PC-9 (cell line): ENCODE measurements around the gene MCC.

ENCODE experiments used
- CTCF ChIP-seq: fragments of 200-600 bp; sonication (generic); conservative IDR thresholded peaks from 2 replicates; pipeline ENCODE4 v1.6.1; 2017; ENCODE audit warnings: mixed run types, antibody characterized with exemption, mild to moderate bottlenecking, moderate library complexity
- EZH2 ChIP-seq: fragments of 200-600 bp; sonication (generic); IDR thresholded peaks from 2 replicates; pipeline ENCODE4 v1.8.0; 2017; ENCODE audit warnings: antibody characterized with exemption, low read depth

- no peak for TF ChIP-seq CTCF
- no peak for TF ChIP-seq EZH2
Observed at GRCh38 chr5:113320273-113320780, 167.9 kb downstream of the MCC start.
